Heart left ventricle (tissue), 16 donors: ENCODE data around the gene CYP19A1. TPM values are rescaled to one million over a fixed set of nuclear protein-coding genes. Genes with fewer than 3 reads are reported as not detected.

ENCODE experiments used
- ATAC-seq, 4 donors: fragments of 200-7000 bp; cut with Tn5 transposase; one replicate each; pipeline ENCODE4 v1.9.1; 2020 to 2022; ENCODE audit warnings: moderate library complexity in 4 of 4, mild to moderate bottlenecking in 3 of 4, moderate number of reproducible peaks in 1 of 4
- DNase-seq, 5 donors: peaks; one replicate each; pipeline ENCODE4 v3.0.0-alpha.2; 2020
- H3K27ac ChIP-seq, 12 donors: fragments of 200-600 bp; sonication (generic) in 4 of 12; one replicate each; pipeline versions ENCODE4 v1.5.0 to v1.8.0; 2016 to 2022; ENCODE audit warnings: mild to moderate bottlenecking in 2 of 12
- H3K27me3 ChIP-seq, 9 donors: fragments of 200-600 bp; sonication (generic) in 2 of 9; one replicate each; pipeline versions ENCODE4 v1.5.1 to v1.8.0; 2016 to 2022; ENCODE audit warnings: mild to moderate bottlenecking in 3 of 9
- H3K36me3 ChIP-seq, 9 donors: fragments of 200-600 bp; sonication (generic) in 2 of 9; one replicate each; pipeline versions ENCODE4 v1.5.0 to v1.8.0; 2018 to 2022; ENCODE audit warnings: mild to moderate bottlenecking in 2 of 9
- H3K4me1 ChIP-seq, 12 donors: fragments of 200-600 bp; sonication (generic) in 4 of 12; one replicate each; pipeline versions ENCODE4 v1.5.0 to v1.8.0; 2016 to 2022; ENCODE audit warnings: mild to moderate bottlenecking in 3 of 12
- H3K4me3 ChIP-seq, 12 donors: fragments of 200-600 bp; sonication (generic) in 4 of 12; one replicate each; pipeline versions ENCODE4 v1.5.0 to v1.8.0; 2017 to 2022; ENCODE audit warnings: mild to moderate bottlenecking in 9 of 12, moderate library complexity in 4 of 12
- H3K9me3 ChIP-seq, 12 donors: fragments of 200-600 bp; sonication (generic) in 4 of 12; one replicate each; pipeline versions ENCODE4 v1.5.0 to v1.8.0; 2016 to 2022; ENCODE audit warnings: mild to moderate bottlenecking in 1 of 12
- CTCF ChIP-seq, 12 donors: fragments of 200-600 bp; sonication (generic) in 4 of 12; IDR thresholded peaks; one replicate each; pipeline versions ENCODE4 v1.5.0 to v1.8.0; 2018 to 2022; ENCODE audit warnings: antibody characterized with exemption in 12 of 12, mild to moderate bottlenecking in 5 of 12
- POLR2A ChIP-seq, 2 donors: fragments of 450-650 bp; IDR thresholded peaks; one replicate each; pipeline ENCODE4 v1.6.1; 2017; ENCODE audit warnings: antibody characterized with exemption in 2 of 2, mild to moderate bottlenecking in 2 of 2, moderate library complexity in 2 of 2
- WGBS, 4 donors: extraction: QIAGEN DNeasy Blood & Tissue Kit in 2 of 4; methylation state at CpG; one replicate each; pipeline versions ENCODE4 v1.1.5 to v1.1.7; 2013 to 2018; 5-methylcytosine and 5-hydroxymethylcytosine counted together
- intact Hi-C, 10 donors: fragments of 100-400 bp; cut with DNase I; formaldehyde crosslinking; loops; one replicate each; pipeline versions ENCODE4 v1.11.1 to v1.14.2; 2022
- polyA plus RNA-seq, 2 donors: library from polyadenylated mRNA; stranded (reverse); fragments of 200-250 nt; gene quantifications; one replicate each; pipeline ENCODE4 v1.2.3, GENCODE V29; 2013
- total RNA-seq, 9 donors: library from RNA; depleted of rRNA in 2 of 9; stranded (reverse); fragments of >200 nt in 2 of 9; fragmentation: NEBNext Ultra II Directional in 3 of 9; extraction: Animal tissue kit (Norgen Biotek cat#: 25700) in 3 of 9; gene quantifications; one replicate each; pipeline versions ENCODE4 v1.1.0 to v1.2.4, GENCODE V29; 2016 to 2023
- donor health status: ischemic (EF 13 %, LVEDD 7.1; RV severe dilation, severe dysfunction).
- donor health status: healthy with polysubstance abuse.
- donor health status: DM: no; HTN: yes; CAD: no.
- donor health status: DM: no; HTN: no; CAD: no.
- donor health status: ischemic (EF 25% LVEDD 6.9; RV normal size, moderate dysfunction).
- donor health status: ischemic (EF 25% LVEDD 5.7; RV mildly dilated, moderate dysfunction).
- donor health status: healthy.
- donor health status: DM: yes; HTN: yes; CAD: no.
- donor health status: ischemic (EF 35%, LVEDD 5.7; RV mildly dilated, moderate dysfunction).
- donor health status: nonischemic (EF 11% LVEDD 7.7; RV severe dilation, severe dysfunction).
- donor health status: DM: yes; HTN: yes; CAD: no.
- donor health status: PGD.
- donor health status: ischemic (EF 29% LVEDD 5.4; RV normal size, mild dysfunction).
- donor health status: nonischemic (EF 23%, LVEDD 6.1; RV moderate dilation, normal function).

The CYP19A1 gene
- total and polyA plus RNA-seq, 11 donors, result 0.15 to 5.4 (median 0.60) TPM

GRCh38 chr15:51203797-51204196 is 134.6 kb downstream of the CYP19A1 start:
- Histone ChIP-seq H3K4me1 (peaks cover 0 to 9% (median 0%) of the 10 kb centered on the region in 12 donors), H3K36me3 (no peaks in the 10 kb centered on the region), H3K9me3 (no peaks in the 10 kb centered on the region), H3K4me3 (no peak overlapping the region), H3K27me3 (peaks cover 0 to 5% (median 0%) of the 10 kb centered on the region in 9 donors), H3K27ac (no peak overlapping the region)
- no peak for DNase-seq
- 74 to 86% (median 78%) methylated on average over 2 of the region's 2 CpGs for WGBS, 4 donors
- intact Hi-C loops, result no loop called here
- ATAC-seq, result no peak
- no peak for TF ChIP-seq POLR2A (IDR thresholded peaks at IDR 0.05)
- TF ChIP-seq CTCF (IDR thresholded peaks at IDR 0.05), result no peak

GRCh38 chr15:51202783-51203182 is 135.6 kb downstream of the CYP19A1 start:
- no peak for DNase-seq

GRCh38 chr15:51201581-51201980 is 136.8 kb downstream of the CYP19A1 start:
- ATAC-seq, result no peak
- Histone ChIP-seq H3K27ac (no peak overlapping the region), H3K36me3 (no peaks in the 10 kb centered on the region), H3K4me3 (no peak overlapping the region), H3K9me3 (no peaks in the 10 kb centered on the region), H3K4me1 (peaks cover 0 to 9% (median 0%) of the 10 kb centered on the region in 12 donors), H3K27me3 (peaks cover 0 to 5% (median 0%) of the 10 kb centered on the region in 9 donors)
- WGBS, 4 donors, result 86 to 94% (median 87%) methylated on average over 5 of the region's 5 CpGs
- no peak for DNase-seq
- TF ChIP-seq CTCF (IDR thresholded peaks at IDR 0.05) (no peak), POLR2A (IDR thresholded peaks at IDR 0.05) (no peak)
- intact Hi-C loops, result no loop called here

More at GRCh38 chr15:51202783-51203182, 135.6 kb downstream of the CYP19A1 start:
- intact Hi-C loops, result no loop called here
- peaks cover 0 to 9% (median 0%) of the 10 kb centered on the region in 12 donors for H3K4me1 ChIP-seq
- H3K36me3 ChIP-seq, result no peaks in the 10 kb centered on the region
- peaks cover 0 to 5% (median 0%) of the 10 kb centered on the region in 9 donors for H3K27me3 ChIP-seq
- no peak overlapping the region for H3K27ac ChIP-seq
- 57 to 67% (median 65%) methylated on average over 3 of the region's 3 CpGs for WGBS, 4 donors
- ATAC-seq, result no peak
- H3K4me3 ChIP-seq, result no peak overlapping the region
- TF ChIP-seq CTCF (IDR thresholded peaks at IDR 0.05) (no peak), POLR2A (IDR thresholded peaks at IDR 0.05) (no peak)
- H3K9me3 ChIP-seq, result no peaks in the 10 kb centered on the region

DNA sequence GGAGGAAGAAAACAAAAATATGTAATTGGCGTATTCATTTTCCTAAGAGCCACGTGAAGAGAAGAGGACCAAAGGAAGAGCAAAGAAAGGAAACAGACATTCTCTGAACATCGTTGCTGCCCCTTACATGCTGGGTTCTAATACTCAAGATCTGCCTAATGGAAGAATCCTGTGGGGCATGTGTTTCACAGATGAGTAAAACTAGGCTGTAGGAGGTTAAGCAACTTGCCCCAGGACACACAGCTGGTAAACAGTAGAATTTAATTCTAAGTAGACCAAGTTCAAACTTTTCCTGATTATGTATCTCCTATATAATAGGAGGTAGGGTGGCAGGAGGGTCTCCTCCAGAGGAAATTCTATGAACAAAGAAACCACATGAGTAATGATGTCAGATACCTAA is 137.6 kb downstream of the CYP19A1 start:
- Histone ChIP-seq H3K36me3 (no peaks in the 10 kb centered on the region), H3K4me3 (no peak overlapping the region), H3K27ac (no peak overlapping the region), H3K9me3 (no peaks in the 10 kb centered on the region), H3K4me1 (peaks cover 0 to 9% (median 0%) of the 10 kb centered on the region in 12 donors), H3K27me3 (peaks cover 0 to 5% (median 0%) of the 10 kb centered on the region in 9 donors)
- TF ChIP-seq POLR2A (IDR thresholded peaks at IDR 0.05) (no peak), CTCF (IDR thresholded peaks at IDR 0.05) (no peak)
- 46 to 83% (median 79%) methylated on average over 3 of the region's 3 CpGs for WGBS, 4 donors
- no peak for ATAC-seq
- intact Hi-C loops, result no loop called here
- no peak for DNase-seq
